ENCODE data around the gene AP5Z1. TPM values are rescaled to one million over a fixed set of nuclear protein-coding genes. Genes with fewer than 3 reads are reported as not detected.

Gene AP5Z1
- total RNA-seq, 1 experiment from 2014 or later: 35.6 TPM

DNA sequence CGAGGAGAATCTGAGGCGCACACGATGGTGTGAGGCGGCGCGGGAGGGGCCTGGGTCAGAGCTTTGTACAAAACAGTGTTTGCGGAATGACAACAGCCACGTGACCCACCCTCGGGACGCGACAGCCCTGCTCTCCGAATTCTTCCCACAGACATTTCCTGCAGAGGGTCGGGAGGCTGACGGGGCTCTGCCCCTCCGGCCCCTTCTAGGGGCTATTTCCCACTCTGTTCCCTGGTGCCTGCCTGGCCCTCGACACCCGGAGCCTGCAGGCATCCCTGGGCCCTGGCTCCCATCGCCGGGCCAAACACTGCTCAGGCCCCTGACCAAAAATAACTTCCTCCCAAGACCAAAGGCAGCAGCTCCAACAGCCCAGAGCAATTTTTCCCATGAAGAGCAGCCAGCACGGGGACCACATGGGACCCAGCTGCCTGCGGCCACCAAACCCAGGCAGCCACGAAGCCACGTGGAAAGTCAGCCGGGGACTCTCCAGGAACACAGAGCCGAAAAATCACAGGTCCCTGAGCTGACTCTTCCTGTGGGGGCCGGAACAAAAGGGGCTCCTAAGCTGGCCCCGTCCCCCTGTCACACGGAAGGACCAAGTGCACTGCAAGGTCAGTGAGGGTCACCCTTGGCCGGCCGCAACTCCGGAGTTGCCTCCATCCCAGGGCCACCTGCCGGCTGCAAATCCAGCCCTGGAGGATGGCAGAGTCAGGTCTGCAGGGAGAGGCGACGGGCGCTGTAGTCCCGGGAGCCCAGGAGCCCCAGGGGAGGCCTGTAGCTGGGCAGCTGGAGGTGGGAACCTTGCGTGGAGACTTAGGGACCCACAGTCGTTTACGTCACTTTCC is 44.4 kb downstream of the AP5Z1 start:
- DNase-seq (ENCODE audit: low spot score): no peak

DNA sequence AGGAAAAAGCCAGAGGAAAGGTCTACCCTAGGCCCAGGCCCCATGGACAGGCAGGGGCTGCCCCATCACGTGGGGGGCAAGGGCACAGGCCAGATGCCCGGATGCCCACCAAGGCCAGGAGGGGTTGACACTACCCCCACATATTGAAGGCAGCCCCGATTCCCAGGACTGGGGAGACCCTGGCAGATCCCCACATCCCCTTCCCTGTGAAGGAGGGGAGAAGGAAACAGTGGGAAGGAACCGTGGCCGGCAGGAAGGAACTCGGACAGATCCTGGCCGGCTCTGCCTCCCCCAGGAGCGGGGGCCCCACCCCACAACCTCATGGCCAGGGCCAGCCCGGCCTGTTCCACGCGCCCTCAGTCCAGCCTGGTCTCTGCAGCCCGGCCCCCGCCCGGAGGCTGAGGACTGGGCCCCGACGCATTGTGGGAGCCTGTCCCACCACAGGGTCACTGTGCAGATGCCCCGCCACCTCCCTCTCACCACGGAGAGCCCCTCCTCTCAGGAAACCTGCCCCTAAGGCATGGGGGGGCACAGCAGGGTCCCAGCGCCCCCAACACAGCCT is 45.1 kb downstream of the AP5Z1 start:
- POLR2A ChIA-PET (ENCODE audit: low non-redundant PET): no interaction called here

More for the DNA sequence above, 44.4 kb downstream of the AP5Z1 start:
- TF ChIP-seq, protein P1, sequence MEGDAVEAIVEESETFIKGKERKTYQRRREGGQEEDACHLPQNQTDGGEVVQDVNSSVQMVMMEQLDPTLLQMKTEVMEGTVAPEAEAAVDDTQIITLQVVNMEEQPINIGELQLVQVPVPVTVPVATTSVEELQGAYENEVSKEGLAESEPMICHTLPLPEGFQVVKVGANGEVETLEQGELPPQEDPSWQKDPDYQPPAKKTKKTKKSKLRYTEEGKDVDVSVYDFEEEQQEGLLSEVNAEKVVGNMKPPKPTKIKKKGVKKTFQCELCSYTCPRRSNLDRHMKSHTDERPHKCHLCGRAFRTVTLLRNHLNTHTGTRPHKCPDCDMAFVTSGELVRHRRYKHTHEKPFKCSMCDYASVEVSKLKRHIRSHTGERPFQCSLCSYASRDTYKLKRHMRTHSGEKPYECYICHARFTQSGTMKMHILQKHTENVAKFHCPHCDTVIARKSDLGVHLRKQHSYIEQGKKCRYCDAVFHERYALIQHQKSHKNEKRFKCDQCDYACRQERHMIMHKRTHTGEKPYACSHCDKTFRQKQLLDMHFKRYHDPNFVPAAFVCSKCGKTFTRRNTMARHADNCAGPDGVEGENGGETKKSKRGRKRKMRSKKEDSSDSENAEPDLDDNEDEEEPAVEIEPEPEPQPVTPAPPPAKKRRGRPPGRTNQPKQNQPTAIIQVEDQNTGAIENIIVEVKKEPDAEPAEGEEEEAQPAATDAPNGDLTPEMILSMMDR (conservative IDR thresholded peaks at IDR 0.05; ENCODE audit: low read depth, low read length): no peak
- TF ChIP-seq EZH2 (IDR thresholded peaks at IDR 0.05; ENCODE audit: borderline replicate concordance, low read depth, low read length, poor library complexity, severe bottlenecking): no peak
- Histone ChIP-seq H3K27me3 (replicated peaks; ENCODE audit: insufficient read depth, low read depth, low read length, poor library complexity) (no peaks in the 10 kb centered on the region), H3K9me3 (ENCODE audit: low read depth, low read length, poor library complexity, severe bottlenecking) (no peaks in the 10 kb centered on the region), H3K4me3 (ENCODE audit: low read depth, low read length, poor library complexity, severe bottlenecking) (no peak overlapping the region), H3K27ac (ENCODE audit: low read depth, low read length, poor library complexity, severe bottlenecking) (no peak overlapping the region), H3K4me1 (ENCODE audit: insufficient read depth, low read length, poor library complexity, severe bottlenecking) (no peaks in the 10 kb centered on the region), H3K36me3 (ENCODE audit: insufficient read depth, low read length, poor library complexity, severe bottlenecking) (no peaks in the 10 kb centered on the region)
- ChIA-PET CTCF (no interaction called here), POLR2A (ENCODE audit: low non-redundant PET) (no interaction called here)
- intact Hi-C loops (cut with micrococcal nuclease; ENCODE audit: unreplicated experiment): no loop called here
- BruUV-seq (replicated peaks): no TSS peak

DNA sequence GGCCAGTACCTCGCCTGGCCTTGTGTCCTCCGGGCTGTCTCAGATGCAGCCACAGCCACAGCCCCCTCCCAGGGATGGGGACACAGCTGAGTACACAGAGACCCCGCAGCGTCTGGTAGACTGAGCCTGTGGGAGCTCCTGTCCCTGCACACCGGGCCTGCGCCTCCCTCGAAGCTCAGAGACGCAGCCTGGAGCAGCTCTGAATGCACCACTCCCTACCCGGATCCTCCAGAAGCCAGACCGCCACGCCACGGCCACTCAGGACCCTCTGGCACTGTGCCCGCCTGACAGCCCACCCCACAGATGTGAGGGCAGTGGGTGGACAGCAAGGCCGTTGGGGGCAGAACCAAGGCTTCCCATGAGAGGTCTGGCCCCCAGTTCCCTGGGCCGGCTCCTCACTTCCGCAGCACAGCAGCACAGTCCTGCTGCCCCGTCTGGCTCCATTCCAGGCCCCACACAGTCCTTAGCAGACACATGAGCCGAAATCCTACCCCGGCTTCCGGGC is 45.6 kb downstream of the AP5Z1 start:
- no peaks in the 10 kb centered on the region for H3K4me1 ChIP-seq (ENCODE audit: insufficient read depth, low read length, poor library complexity, severe bottlenecking)
- TF ChIP-seq, protein P1 (conservative IDR thresholded peaks at IDR 0.05; ENCODE audit: low read depth, low read length): no peak
- no peak for TF ChIP-seq EZH2 (IDR thresholded peaks at IDR 0.05; ENCODE audit: borderline replicate concordance, low read depth, low read length, poor library complexity, severe bottlenecking)
- DNase-seq (ENCODE audit: low spot score): no peak
- ChIA-PET POLR2A (ENCODE audit: low non-redundant PET) (no interaction called here), CTCF (no interaction called here)
- H3K27me3 ChIP-seq (replicated peaks; ENCODE audit: insufficient read depth, low read depth, low read length, poor library complexity): no peaks in the 10 kb centered on the region
- BruUV-seq (replicated peaks): no TSS peak
- H3K27ac ChIP-seq (ENCODE audit: low read depth, low read length, poor library complexity, severe bottlenecking): no peak overlapping the region
- intact Hi-C loops (cut with micrococcal nuclease; ENCODE audit: unreplicated experiment): no loop called here
- H3K4me3 ChIP-seq (ENCODE audit: low read depth, low read length, poor library complexity, severe bottlenecking): no peak overlapping the region
- no peaks in the 10 kb centered on the region for H3K9me3 ChIP-seq (ENCODE audit: low read depth, low read length, poor library complexity, severe bottlenecking)
- H3K36me3 ChIP-seq (ENCODE audit: insufficient read depth, low read length, poor library complexity, severe bottlenecking): no peaks in the 10 kb centered on the region

More for the DNA sequence above, 45.1 kb downstream of the AP5Z1 start:
- TF ChIP-seq EZH2 (IDR thresholded peaks at IDR 0.05; ENCODE audit: borderline replicate concordance, low read depth, low read length, poor library complexity, severe bottlenecking): no peak
- TF ChIP-seq, protein P1 (conservative IDR thresholded peaks at IDR 0.05; ENCODE audit: low read depth, low read length): no peak
- no peak overlapping the region for H3K4me3 ChIP-seq (ENCODE audit: low read depth, low read length, poor library complexity, severe bottlenecking)
- CTCF ChIA-PET: no interaction called here
- H3K36me3 ChIP-seq (ENCODE audit: insufficient read depth, low read length, poor library complexity, severe bottlenecking): no peaks in the 10 kb centered on the region
- no peaks in the 10 kb centered on the region for H3K4me1 ChIP-seq (ENCODE audit: insufficient read depth, low read length, poor library complexity, severe bottlenecking)
- intact Hi-C loops (cut with micrococcal nuclease; ENCODE audit: unreplicated experiment): no loop called here
- no peak overlapping the region for H3K27ac ChIP-seq (ENCODE audit: low read depth, low read length, poor library complexity, severe bottlenecking)
- no peaks in the 10 kb centered on the region for H3K9me3 ChIP-seq (ENCODE audit: low read depth, low read length, poor library complexity, severe bottlenecking)
- BruUV-seq (replicated peaks): no TSS peak
- H3K27me3 ChIP-seq (replicated peaks; ENCODE audit: insufficient read depth, low read depth, low read length, poor library complexity): no peaks in the 10 kb centered on the region
- no peak for DNase-seq (ENCODE audit: low spot score)
